ENCODE data around the gene GALNTL6.
"Not testable (repeated sequence)": the region's sequence is repeated elsewhere in the genome, so short reads cannot be mapped to it uniquely, and the experiment has no call there.

Gene GALNTL6

GRCh38 chr4:172962564-172963353, 1149.6 kb downstream of the GALNTL6 start:
- FAIRE-seq, result no peak

- FAIRE-seq, result no peak
Observed at GRCh38 chr4:172963498-172964294, 1150.5 kb downstream of the GALNTL6 start.

- not testable (repeated sequence) for FAIRE-seq
Observed at GRCh38 chr4:172970189-172970588, 1157.0 kb downstream of the GALNTL6 start.

GRCh38 chr4:172974586-172974985, 1161.4 kb downstream of the GALNTL6 start:
- no peak for FAIRE-seq

GRCh38 chr4:172975651-172976229, 1162.5 kb downstream of the GALNTL6 start:
- FAIRE-seq, result no peak

GRCh38 chr4:172977491-172978041, 1164.4 kb downstream of the GALNTL6 start:
- not testable (repeated sequence) for FAIRE-seq

- FAIRE-seq, result no peak
Observed at GRCh38 chr4:172978848-172979247, 1165.6 kb downstream of the GALNTL6 start.

- FAIRE-seq, result no peak
Observed at GRCh38 chr4:172979332-172979731, 1166.1 kb downstream of the GALNTL6 start.

- FAIRE-seq, result no peak
Observed at GRCh38 chr4:172980219-172980618, 1167.0 kb downstream of the GALNTL6 start.

- FAIRE-seq, result no peak
Observed at GRCh38 chr4:172982151-172982590, 1169.0 kb downstream of the GALNTL6 start.

- FAIRE-seq, result no peak
Observed at GRCh38 chr4:172983014-172983413, 1169.8 kb downstream of the GALNTL6 start.

- no peak for FAIRE-seq
Observed at GRCh38 chr4:172983631-172984030, 1170.4 kb downstream of the GALNTL6 start.

- no peak for FAIRE-seq
Observed at GRCh38 chr4:172985552-172985951, 1172.3 kb downstream of the GALNTL6 start.

- no peak for FAIRE-seq
Observed at GRCh38 chr4:172986114-172986513, 1172.9 kb downstream of the GALNTL6 start.

- FAIRE-seq, result no peak
Observed at GRCh38 chr4:172989984-172990820, 1177.0 kb downstream of the GALNTL6 start.

- FAIRE-seq, result no peak
Observed at GRCh38 chr4:172992648-172993378, 1179.6 kb downstream of the GALNTL6 start.

GRCh38 chr4:172995161-172995560, 1182.0 kb downstream of the GALNTL6 start:
- no peak for FAIRE-seq

GRCh38 chr4:172995704-172996103, 1182.5 kb downstream of the GALNTL6 start:
- no peak for FAIRE-seq

- no peak for FAIRE-seq
Observed at GRCh38 chr4:172996571-172997216, 1183.5 kb downstream of the GALNTL6 start.

GRCh38 chr4:172997217-172997609, 1184.0 kb downstream of the GALNTL6 start:
- no peak for FAIRE-seq

- no peak for FAIRE-seq
Observed at GRCh38 chr4:172997856-172998255, 1184.7 kb downstream of the GALNTL6 start.
